HG02678 (cell line): ENCODE measurements around the gene HIVEP3.

Experiments used
- ATAC-seq: cut with Tn5 transposase; IDR thresholded peaks from one replicate; pipeline ENCODE4 v1.9.1; 2021; ENCODE audit warnings: mild to moderate bottlenecking, moderate library complexity; ENCODE audit not compliant: unreplicated experiment

HIVEP3 gene

GRCh38 chr1:41850029-41850428 lies 68.7 kb downstream of the HIVEP3 start:
- no peak for ATAC-seq

GRCh38 chr1:41849211-41849759 lies 69.4 kb downstream of the HIVEP3 start:
- ATAC-seq, result no peak

GRCh38 chr1:41848216-41848952 lies 70.3 kb downstream of the HIVEP3 start:
- ATAC-seq, result no peak

- no peak for ATAC-seq
Measured at GRCh38 chr1:41847733-41848132, 71.0 kb downstream of the HIVEP3 start.

GRCh38 chr1:41846625-41847405 lies 71.9 kb downstream of the HIVEP3 start:
- ATAC-seq, result no peak

GRCh38 chr1:41844781-41845272 lies 73.9 kb downstream of the HIVEP3 start:
- ATAC-seq, result no peak

GRCh38 chr1:41844255-41844654 lies 74.5 kb downstream of the HIVEP3 start:
- ATAC-seq, result no peak

GRCh38 chr1:41842993-41843755 lies 75.5 kb downstream of the HIVEP3 start:
- ATAC-seq, result no peak

GRCh38 chr1:41842326-41842725 lies 76.4 kb downstream of the HIVEP3 start:
- no peak for ATAC-seq

GRCh38 chr1:41840592-41841246 lies 78.0 kb downstream of the HIVEP3 start:
- no peak for ATAC-seq

GRCh38 chr1:41838266-41838665 lies 80.5 kb downstream of the HIVEP3 start:
- ATAC-seq, result no peak

- no peak for ATAC-seq
Measured at GRCh38 chr1:41837691-41838090, 81.0 kb downstream of the HIVEP3 start.

GRCh38 chr1:41835485-41835884 lies 83.2 kb downstream of the HIVEP3 start:
- no peak for ATAC-seq

GRCh38 chr1:41833519-41834000 lies 85.2 kb downstream of the HIVEP3 start:
- ATAC-seq, result no peak

GRCh38 chr1:41830726-41831125 lies 88.0 kb downstream of the HIVEP3 start:
- ATAC-seq, result no peak

- no peak for ATAC-seq
Measured at GRCh38 chr1:41827991-41828570, 90.6 kb downstream of the HIVEP3 start.

- no peak for ATAC-seq
Measured at GRCh38 chr1:41823471-41823870, 95.3 kb downstream of the HIVEP3 start.

- ATAC-seq, result no peak
Measured at GRCh38 chr1:41822866-41823265, 95.9 kb downstream of the HIVEP3 start.

GRCh38 chr1:41819843-41820242 lies 98.9 kb downstream of the HIVEP3 start:
- no peak for ATAC-seq

GRCh38 chr1:41819069-41819468 lies 99.7 kb downstream of the HIVEP3 start:
- no peak for ATAC-seq
